HS-5 (cell line): Measurements from ENCODE around the gene MYOZ2.
"Not testable (repeated sequence)": the region's sequence is repeated elsewhere in the genome, so short reads cannot be mapped to it uniquely, and the experiment has no call there.

Experiments used
- DNase-seq: peaks from one replicate; pipeline ENCODE4 v3.0.0-alpha.2; 2012; ENCODE audit warnings: low read depth

Gene MYOZ2

GRCh38 chr4:119128148-119128547 is 7.5 kb upstream of the MYOZ2 start:
- DNase-seq, result no peak

DNA sequence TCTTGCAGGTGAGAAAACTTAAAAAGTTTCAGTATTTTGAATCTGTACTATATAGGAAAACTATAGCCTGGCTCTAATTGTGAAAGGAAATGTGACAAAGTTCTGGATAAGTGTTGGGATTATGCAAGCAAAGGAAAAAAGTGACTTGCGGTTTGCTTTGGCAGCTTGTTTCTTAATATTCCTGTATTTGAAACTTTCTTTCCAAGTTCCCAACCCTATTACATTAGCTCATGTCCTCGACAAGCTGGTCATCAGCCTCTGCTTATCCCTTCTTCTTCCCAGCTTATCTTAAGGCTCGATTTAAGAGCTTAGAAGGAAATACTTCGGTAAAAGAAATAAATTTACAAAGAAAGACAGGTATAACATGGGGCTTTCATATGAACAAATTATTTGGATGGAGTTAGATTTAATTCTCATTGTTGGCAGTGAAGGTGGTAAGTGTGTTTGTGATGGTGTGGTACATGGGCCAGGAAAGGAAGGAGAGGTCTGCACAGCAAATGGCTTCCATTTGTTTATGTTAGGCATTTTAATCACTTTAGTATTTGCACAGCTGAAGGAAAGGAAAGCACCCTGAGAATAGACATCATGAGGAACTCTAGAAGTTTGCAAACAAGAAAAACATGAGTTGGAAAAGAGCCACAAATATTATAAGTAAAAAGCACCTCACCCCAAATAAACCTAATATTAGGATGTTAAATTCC is 5.1 kb upstream of the MYOZ2 start:
- no peak for DNase-seq

- DNase-seq, result no peak
Measured at GRCh38 chr4:119131164-119131563, 4.5 kb upstream of the MYOZ2 start.

- no peak for DNase-seq
Measured at GRCh38 chr4:119132306-119132705, 3.3 kb upstream of the MYOZ2 start.

- DNase-seq, result no peak
Measured at GRCh38 chr4:119136546-119136945, 914 bp downstream of the MYOZ2 start.

DNA sequence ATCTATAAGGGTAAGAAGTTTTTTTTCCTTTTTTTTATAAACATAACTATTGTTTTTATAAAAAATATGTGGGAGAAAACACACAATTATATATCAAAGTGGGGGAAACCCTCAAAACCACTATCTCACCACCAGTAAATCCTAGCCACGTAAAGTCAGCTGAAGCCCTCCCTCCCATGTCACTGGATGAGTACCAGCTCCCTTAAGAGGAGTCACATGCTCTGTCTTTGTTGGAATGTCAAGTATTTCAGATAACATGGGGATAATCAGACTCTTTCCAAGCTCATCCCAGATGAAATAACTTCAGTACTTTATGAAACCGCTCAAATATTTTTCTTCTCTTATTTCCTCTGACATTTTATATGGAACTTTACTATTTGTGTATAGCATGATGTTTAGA is 2.4 kb downstream of the MYOZ2 start:
- no peak for DNase-seq

DNA sequence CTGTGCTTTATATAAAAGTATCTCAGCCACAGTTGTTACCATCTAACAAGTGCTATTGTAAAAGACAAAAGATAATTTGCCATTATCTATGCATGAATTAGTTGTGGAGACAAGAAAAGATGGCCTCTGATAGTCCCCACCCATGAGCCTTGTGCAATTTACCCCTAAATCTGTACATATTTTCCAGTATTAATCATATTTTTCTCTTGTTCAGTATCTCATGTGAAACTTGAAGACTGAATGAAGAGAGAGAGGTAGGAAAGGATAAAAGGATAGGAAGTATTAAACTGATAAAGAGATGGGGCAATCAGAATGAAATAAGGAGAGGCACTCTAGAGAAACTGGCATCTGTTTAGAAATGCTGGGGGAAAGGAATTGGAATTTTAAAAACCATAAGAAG is 3.7 kb downstream of the MYOZ2 start:
- no peak for DNase-seq

DNA sequence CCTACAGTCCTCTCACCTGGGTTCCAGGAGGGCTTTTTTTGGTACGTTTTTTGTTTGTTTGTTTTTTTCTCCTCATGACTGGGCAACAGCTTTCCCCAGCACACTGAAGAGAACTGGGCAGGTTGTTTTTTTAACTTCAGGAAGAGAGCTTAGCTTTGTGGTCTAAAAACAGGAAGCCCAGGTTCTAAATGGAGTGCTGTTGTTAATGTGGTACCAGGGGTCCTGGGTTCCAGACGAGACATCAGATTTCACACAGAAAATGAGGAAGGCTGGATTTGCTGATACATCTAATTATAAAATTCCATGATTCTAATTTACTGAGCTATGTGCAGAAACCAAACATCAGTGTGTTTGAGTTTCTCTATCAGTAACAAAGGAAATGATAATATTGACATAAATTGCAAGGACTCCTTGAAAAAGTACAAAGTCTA is 4.2 kb downstream of the MYOZ2 start:
- no peak for DNase-seq

DNA sequence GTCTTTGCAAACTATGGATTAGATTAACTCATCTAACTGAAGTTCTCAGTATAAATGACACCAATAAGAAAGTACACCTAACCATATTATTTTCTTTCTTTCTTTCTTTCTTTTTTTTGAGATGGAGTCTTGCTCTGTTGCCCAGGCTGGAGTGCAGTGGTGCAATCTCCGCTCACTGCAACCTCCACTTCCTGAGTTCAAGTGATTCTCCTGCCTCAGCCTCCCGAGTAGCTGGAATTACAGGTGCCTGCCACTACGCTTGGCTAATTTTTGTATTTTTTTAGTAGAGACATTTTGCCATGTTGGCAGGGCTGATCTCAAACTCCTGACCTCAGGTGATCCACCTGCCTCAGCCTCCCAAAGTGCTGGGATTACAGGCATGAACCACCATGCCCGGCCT is 5.7 kb downstream of the MYOZ2 start:
- DNase-seq, result not testable (repeated sequence)

GRCh38 chr4:119142833-119143232 is 7.2 kb downstream of the MYOZ2 start:
- DNase-seq, result no peak

- DNase-seq, result not testable (repeated sequence)
Measured at GRCh38 chr4:119143341-119143740, 7.7 kb downstream of the MYOZ2 start.

DNA sequence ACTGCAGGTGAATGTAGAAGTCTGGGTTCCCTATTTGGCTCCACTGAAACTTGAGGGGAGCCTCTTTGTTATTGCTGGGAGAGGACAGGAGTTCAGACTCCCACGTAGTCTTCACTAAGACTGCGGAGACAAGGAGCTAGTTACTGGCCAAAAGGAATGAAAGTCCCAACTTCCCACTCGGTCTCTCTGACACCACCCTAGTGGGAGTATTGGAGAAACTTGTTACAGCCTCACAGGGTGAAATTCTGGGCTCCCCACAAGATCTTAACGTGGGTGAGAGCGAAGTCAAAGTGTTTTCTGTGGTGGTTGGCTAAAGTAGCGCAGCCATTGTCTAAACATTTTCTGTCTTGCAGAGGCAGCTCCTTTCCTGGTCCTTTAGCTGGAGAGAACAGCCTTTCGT is 13.5 kb downstream of the MYOZ2 start:
- DNase-seq, result no peak

DNA sequence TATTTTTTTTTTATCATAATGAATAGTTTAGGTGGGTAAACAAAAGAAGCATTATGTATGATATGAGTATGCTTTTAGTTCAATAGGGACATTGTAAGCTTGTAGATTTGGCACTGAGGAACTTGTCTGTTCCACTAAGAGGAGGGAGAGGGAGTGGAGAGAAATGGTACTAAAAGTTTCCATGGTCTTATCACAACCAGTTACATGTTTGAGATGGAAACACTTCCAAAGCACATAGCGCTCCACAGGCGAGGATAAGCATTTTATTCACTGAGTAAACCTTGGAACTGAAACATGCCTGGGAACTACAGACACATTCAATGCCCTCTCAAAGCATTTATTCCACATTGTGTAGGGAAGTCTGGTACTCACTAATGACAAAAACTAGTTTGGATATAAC is 15.5 kb downstream of the MYOZ2 start:
- DNase-seq, result no peak

- no peak for DNase-seq
Measured at GRCh38 chr4:119152741-119153140, 17.1 kb downstream of the MYOZ2 start.

GRCh38 chr4:119162174-119162573 is 26.5 kb downstream of the MYOZ2 start:
- DNase-seq, result no peak

DNA sequence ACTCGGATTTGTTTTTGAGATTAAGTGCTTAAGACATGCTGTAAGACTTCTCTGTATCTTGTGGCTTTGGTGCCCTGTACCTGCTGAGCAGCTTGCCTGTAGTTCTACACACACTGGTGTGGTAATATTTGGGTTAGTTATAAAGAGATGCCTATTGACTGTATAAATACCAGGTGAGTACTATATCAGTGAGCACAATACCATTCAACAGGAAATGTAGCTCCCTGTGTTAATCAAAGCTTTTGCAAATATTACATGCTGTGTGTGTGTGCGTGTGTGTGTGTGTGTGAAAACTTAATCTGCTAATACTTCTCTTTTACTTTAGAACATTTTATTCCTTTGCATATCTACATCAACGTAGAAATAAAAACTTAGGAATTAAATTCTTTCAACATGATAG is 30.1 kb downstream of the MYOZ2 start:
- no peak for DNase-seq

DNA sequence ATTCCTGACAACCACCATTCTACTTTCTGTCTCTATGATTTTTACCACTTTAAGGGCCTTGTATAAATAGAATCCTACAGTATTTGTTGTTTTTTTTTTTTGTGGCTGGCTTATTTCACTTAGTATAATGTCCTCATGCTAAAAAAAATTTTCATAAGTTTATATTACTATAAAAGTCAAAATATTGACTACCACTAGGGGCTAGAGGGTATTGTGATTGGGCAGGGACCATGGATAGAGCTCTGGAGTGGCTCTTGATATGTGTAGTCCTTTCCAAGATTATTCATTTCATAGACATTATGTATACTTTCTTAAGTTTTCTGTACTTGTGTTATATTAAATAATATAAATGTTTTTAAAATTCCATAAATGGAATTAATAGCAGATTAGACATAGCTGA is 34.6 kb downstream of the MYOZ2 start:
- no peak for DNase-seq

DNA sequence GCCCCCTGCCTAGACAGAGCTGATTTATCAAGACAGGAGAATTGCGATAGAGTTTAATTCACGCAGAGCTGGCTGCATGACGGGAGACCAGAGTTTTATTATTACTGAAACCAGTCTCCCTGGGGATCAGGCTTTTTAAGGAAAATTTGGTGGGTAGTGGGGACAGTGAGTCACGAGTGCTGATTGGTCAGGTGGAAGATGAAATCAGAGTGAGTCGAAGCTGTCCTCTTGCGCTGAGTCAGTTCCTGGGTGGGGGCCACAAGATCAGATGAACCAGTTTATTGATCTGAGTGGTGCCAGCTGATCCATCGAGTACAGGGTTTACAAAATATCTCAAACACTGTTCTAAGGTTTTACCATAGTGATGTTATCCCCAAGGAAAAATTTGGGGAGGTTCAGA is 36.6 kb downstream of the MYOZ2 start:
- peak; percentile 2 for DNase-seq

DNA sequence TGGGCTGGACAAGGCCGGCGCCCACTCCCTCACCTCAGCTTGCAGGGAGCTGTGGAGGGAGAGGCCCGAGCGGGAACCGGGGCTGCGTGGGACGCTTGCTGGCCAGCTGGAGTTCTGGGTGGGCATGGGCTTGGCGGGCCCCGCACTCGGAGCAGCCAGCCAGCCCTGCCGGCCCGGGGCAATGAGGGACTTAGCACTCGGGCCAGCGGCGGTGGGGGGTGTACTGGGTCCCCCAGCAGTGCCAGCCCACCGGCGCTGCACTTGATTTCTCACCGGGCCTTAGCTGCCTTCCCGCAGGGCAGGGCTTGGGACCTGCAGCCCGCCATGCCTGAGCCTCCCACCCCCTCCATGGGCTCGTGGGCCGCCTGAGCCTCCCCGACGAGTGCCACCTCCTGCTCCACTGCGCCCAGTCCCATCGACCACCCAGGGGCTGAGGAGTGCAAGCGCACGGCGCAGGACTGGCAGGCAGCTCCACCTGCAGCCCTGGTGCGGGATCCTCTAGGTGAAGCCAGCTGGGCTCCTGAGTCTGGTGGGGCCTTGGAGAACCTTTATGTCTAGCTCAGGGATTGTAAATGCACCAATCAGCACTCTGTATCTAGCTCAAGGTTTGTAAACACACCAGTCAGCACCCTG is 38.2 kb downstream of the MYOZ2 start:
- not testable (repeated sequence) for DNase-seq

DNA sequence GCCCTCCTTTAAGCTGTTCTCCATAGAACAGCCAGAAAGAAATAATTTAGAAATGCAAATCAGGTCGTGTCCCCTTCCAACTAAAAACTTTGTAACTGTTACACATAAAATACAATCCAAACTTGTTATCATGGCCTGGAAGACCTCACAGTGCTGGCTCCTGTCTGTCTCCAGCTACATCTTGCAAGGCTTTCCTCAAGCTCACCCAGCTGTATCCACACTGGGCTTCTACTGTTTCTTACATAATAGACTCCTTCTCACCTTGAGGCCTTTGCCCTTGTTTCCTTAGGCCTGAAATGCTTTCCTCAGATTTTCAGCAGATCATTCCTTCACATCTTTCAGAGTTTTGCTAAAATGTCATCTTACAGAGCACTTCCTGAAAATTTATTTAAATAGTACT is 43.4 kb downstream of the MYOZ2 start:
- DNase-seq, result no peak

- no peak for DNase-seq
Measured at GRCh38 chr4:119184128-119184527, 48.5 kb downstream of the MYOZ2 start.

DNA sequence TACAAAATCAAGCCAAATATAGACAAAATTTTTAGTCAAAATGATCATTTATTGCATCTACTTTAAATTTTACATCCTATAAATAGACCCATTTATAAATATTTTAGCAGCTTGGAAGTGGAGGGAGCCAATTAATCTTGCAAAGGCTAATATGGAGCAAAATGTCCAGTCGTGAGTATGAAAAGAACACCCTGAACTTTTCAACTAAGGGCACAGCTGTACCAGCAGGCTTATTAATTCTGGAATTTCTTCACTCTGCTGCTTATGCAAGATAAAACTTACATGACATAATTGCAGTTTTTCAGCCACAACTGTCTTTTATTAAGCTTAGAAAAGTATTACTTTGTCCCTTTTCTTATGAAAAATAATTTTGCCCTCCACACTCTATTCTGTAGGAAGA is 54.0 kb downstream of the MYOZ2 start:
- DNase-seq, result no peak

DNA sequence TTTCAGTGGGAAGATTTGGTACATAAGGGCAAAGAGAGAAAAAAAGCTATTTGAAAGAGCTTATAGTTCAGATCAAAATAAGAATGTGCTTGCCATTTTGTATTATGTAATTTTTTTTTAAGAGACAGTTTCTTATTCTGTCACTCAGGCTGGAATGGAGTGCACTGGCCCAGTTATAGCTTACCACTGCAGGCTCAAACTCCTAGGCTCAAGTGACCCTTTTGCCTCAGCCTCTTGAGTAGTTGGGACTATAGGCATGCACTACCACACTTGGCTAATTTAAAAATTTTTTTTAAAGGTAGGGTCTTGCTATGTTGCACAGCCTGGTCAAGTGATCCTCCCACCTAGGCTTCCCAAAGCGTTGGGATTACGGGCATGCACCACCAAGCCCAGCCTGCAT is 54.7 kb downstream of the MYOZ2 start:
- DNase-seq, result no peak

DNA sequence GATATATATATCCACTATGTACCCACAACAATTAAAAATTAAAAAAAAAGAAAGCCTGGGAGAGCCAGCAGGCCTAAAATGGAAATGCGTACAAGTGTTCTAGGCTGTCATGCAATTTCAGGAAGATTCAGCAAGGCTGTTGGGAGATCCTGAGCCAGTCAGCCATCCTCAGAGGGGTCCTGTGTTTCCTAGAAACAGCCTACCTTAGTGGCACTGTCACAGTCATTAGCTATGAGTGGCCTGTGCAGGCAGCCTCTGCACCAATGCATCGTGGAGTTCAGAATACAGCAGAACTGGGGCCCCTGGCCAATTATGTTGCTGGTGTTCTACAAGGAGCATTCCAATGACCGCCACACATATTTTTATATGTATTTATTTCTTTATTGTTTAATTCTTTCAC is 55.9 kb downstream of the MYOZ2 start:
- no peak for DNase-seq
